HepG2 (cell line): ENCODE data around the gene LINGO3. TPM values are rescaled to one million over a fixed set of nuclear protein-coding genes. Genes with fewer than 3 reads are reported as not detected.
A peak's percentile ranks its signal among the peaks of the same experiment; 100 is the strongest.

Experiments
- EHMT2 ChIP-seq: fragments of 200-600 bp; sonication (generic); IDR thresholded peaks from 2 replicates; pipeline ENCODE4 v1.7.0; 2017; ENCODE audit warnings: antibody characterized with exemption, low read depth, low read length, borderline replicate concordance
- EZH2 ChIP-seq: conservative IDR thresholded peaks from 2 replicates; pipeline ENCODE4 v1.6.1; 2012; ENCODE audit warnings: mild to moderate bottlenecking, low read depth, low read length, moderate library complexity
- FOXO1 ChIP-seq: sonication (generic); formaldehyde crosslinking; IDR thresholded peaks from 2 replicates; pipeline ENCODE4 v1.4.0; 2020; ENCODE audit warnings: missing genetic modification reagents
- HMGA1 ChIP-seq: sonication (generic); formaldehyde crosslinking; conservative IDR thresholded peaks from 2 replicates; pipeline ENCODE4 v1.4.0; 2020; ENCODE audit warnings: missing genetic modification reagents
- HNRNPL ChIP-seq: fragments of 200-400 bp; formaldehyde crosslinking; IDR thresholded peaks from 2 replicates; pipeline ENCODE4 v1.6.1; 2017; ENCODE audit warnings: mild to moderate bottlenecking, low read depth, low read length
- ISL2 ChIP-seq: sonication (generic); formaldehyde crosslinking; IDR thresholded peaks from 2 replicates; pipeline ENCODE4 v1.5.0; 2020; ENCODE audit warnings: missing genetic modification reagents
- POLR2AphosphoS5 ChIP-seq: IDR thresholded peaks from 2 replicates; pipeline ENCODE4 v1.6.1; 2012; ENCODE audit warnings: low read depth, low read length
- SMAD3 ChIP-seq: sonication (generic); formaldehyde crosslinking; IDR thresholded peaks from 2 replicates; pipeline ENCODE4 v1.4.0; 2020; ENCODE audit warnings: missing genetic modification reagents
- SNAI1 ChIP-seq: sonication (generic); formaldehyde crosslinking; IDR thresholded peaks from 2 replicates; pipeline ENCODE4 v1.5.0; 2020; ENCODE audit warnings: mild to moderate bottlenecking, missing genetic modification reagents, borderline replicate concordance
- SP1 ChIP-seq, 2 experiments: fragments of 450-650 bp in 1 of 2; sonication (generic) in 1 of 2; formaldehyde crosslinking in 1 of 2; IDR thresholded peaks; 2 replicates each; pipeline versions ENCODE4 v1.4.0 to v1.6.1; 2016 to 2020; ENCODE audit warnings: missing genetic modification reagents in 1 of 2
- ZNF484 ChIP-seq: sonication (generic); formaldehyde crosslinking; IDR thresholded peaks from 2 replicates; pipeline ENCODE4 v1.5.1; 2020; ENCODE audit warnings: mild to moderate bottlenecking, low read depth, missing genetic modification reagents, borderline replicate concordance
- ZNF546 ChIP-seq: sonication (generic); formaldehyde crosslinking; conservative IDR thresholded peaks from 2 replicates; pipeline ENCODE4 v1.8.1; 2023; ENCODE audit warnings: mild to moderate bottlenecking, missing genetic modification reagents
- ZNF75D ChIP-seq: sonication (generic); formaldehyde crosslinking; IDR thresholded peaks from 2 replicates; pipeline ENCODE4 v1.8.1; 2023; ENCODE audit warnings: missing genetic modification reagents, mild to moderate bottlenecking, borderline replicate concordance
- ZNF790 ChIP-seq: sonication (generic); formaldehyde crosslinking; IDR thresholded peaks from 2 replicates; pipeline ENCODE4 v1.8.0; 2022; ENCODE audit warnings: missing genetic modification reagents, mild to moderate bottlenecking, borderline replicate concordance
- polyA plus RNA-seq, 8 experiments: library from polyadenylated mRNA; depleted of rRNA in 3 of 8; stranded (reverse) in 7 of 8; unstranded in 1 of 8; fragments of >200 nt; fragmentation: Illumina TruSeq in 4 of 8; extraction: Trizol in 4 of 8; gene quantifications; 2 replicates each; pipeline versions ENCODE4 v1.2.1 to v1.2.3, GENCODE V29; 2011 to 2016; ENCODE audit warnings: low read depth in 4 of 8, missing spikeins in 1 of 8, mixed read lengths in 1 of 8; ENCODE audit not compliant: insufficient read depth in 1 of 8
- total RNA-seq, 5 experiments: library from RNA; depleted of rRNA; stranded (reverse); fragments of >200 nt; fragmentation: Illumina TruSeq; extraction: Trizol; gene quantifications; 2 replicates each; pipeline ENCODE4 v1.2.3, GENCODE V29; 2016; ENCODE audit warnings: low read depth in 1 of 5
- TF ChIP-seq, protein P1 (sequence below): sonication (generic); formaldehyde crosslinking; IDR thresholded peaks from 2 replicates; pipeline ENCODE4 v1.4.0; 2020; ENCODE audit warnings: missing genetic modification reagents
- TF ChIP-seq, protein P2 (sequence below): sonication (generic); formaldehyde crosslinking; IDR thresholded peaks from 2 replicates; pipeline ENCODE4 v1.4.0; 2020; ENCODE audit warnings: mild to moderate bottlenecking, missing genetic modification reagents, borderline replicate concordance
- TF ChIP-seq, protein P3 (sequence below): sonication (generic); formaldehyde crosslinking; IDR thresholded peaks from 2 replicates; pipeline ENCODE4 v1.5.0; 2020; ENCODE audit warnings: missing genetic modification reagents, mild to moderate bottlenecking, borderline replicate concordance
- TF ChIP-seq, protein P4 (sequence below): sonication (generic); formaldehyde crosslinking; IDR thresholded peaks from 2 replicates; pipeline ENCODE4 v1.5.0; 2020; ENCODE audit warnings: mild to moderate bottlenecking, missing genetic modification reagents, moderate library complexity
- TF ChIP-seq, protein P5 (sequence below): sonication (generic); formaldehyde crosslinking; IDR thresholded peaks from 2 replicates; pipeline ENCODE4 v1.5.0; 2020; ENCODE audit warnings: missing genetic modification reagents
- TF ChIP-seq, protein P6 (sequence below): sonication (generic); formaldehyde crosslinking; IDR thresholded peaks from 2 replicates; pipeline ENCODE4 v1.5.0; 2020; ENCODE audit warnings: missing genetic modification reagents

LINGO3 gene
- total and polyA plus RNA-seq, 2 of the 13 experiments (the other 11 are each of a cell fraction or from before 2014, with no cell fraction given): not detected

DNA sequence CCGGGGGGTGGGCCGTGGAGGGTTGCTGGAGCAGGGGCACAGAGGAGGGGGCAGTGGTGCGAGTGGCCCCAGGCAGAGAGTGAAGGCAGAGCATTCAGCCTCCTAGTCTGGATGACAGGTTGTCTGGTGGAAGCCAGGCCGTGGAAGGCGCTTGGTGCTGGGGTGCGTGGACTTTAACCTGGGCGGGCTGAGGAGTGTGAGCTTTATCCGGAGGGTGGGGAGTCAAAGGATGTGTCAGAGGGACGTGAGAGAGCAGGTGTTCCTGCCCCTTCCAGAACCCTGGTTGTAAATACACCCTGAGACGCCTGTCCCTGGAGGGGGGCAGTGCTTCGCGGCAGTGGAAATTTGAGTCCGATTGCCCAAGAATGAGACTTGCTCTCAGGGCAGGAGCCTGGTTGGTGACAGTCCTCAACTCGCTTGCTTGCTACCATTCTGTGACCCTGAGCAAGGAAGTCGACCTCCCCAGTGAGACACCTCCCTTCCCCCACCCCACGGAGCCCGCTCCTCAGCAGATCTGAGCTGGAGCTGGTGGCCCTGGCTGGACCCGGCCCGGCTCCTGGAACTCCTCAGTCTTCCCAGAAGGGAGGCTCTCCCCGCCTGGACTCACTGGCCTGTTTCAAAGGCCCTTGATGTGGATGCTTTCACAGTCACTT, 22.8 kb upstream of the LINGO3 start (continued):
- TF ChIP-seq, protein P1, sequence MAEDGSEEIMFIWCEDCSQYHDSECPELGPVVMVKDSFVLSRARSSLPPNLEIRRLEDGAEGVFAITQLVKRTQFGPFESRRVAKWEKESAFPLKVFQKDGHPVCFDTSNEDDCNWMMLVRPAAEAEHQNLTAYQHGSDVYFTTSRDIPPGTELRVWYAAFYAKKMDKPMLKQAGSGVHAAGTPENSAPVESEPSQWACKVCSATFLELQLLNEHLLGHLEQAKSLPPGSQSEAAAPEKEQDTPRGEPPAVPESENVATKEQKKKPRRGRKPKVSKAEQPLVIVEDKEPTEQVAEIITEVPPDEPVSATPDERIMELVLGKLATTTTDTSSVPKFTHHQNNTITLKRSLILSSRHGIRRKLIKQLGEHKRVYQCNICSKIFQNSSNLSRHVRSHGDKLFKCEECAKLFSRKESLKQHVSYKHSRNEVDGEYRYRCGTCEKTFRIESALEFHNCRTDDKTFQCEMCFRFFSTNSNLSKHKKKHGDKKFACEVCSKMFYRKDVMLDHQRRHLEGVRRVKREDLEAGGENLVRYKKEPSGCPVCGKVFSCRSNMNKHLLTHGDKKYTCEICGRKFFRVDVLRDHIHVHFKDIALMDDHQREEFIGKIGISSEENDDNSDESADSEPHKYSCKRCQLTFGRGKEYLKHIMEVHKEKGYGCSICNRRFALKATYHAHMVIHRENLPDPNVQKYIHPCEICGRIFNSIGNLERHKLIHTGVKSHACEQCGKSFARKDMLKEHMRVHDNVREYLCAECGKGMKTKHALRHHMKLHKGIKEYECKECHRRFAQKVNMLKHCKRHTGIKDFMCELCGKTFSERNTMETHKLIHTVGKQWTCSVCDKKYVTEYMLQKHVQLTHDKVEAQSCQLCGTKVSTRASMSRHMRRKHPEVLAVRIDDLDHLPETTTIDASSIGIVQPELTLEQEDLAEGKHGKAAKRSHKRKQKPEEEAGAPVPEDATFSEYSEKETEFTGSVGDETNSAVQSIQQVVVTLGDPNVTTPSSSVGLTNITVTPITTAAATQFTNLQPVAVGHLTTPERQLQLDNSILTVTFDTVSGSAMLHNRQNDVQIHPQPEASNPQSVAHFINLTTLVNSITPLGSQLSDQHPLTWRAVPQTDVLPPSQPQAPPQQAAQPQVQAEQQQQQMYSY (CRISPR knock-in tag): no peak
- no peak for TF ChIP-seq SNAI1 (CRISPR knock-in tag)
- TF ChIP-seq, protein P2, sequence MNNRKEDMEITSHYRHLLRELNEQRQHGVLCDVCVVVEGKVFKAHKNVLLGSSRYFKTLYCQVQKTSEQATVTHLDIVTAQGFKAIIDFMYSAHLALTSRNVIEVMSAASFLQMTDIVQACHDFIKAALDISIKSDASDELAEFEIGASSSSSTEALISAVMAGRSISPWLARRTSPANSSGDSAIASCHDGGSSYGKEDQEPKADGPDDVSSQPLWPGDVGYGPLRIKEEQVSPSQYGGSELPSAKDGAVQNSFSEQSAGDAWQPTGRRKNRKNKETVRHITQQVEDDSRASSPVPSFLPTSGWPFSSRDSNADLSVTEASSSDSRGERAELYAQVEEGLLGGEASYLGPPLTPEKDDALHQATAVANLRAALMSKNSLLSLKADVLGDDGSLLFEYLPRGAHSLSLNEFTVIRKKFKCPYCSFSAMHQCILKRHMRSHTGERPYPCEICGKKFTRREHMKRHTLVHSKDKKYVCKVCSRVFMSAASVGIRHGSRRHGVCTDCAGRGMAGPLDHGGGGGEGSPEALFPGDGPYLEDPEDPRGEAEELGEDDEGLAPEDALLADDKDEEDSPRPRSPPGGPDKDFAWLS: no peak
- no peak for TF ChIP-seq ZNF546 (CRISPR knock-in tag)
- TF ChIP-seq EHMT2: no peak
- no peak for TF ChIP-seq HMGA1 (CRISPR knock-in tag)
- no peak for TF ChIP-seq SMAD3 (CRISPR knock-in tag)
- TF ChIP-seq ZNF75D (CRISPR knock-in tag): no peak
- TF ChIP-seq ZNF484 (CRISPR knock-in tag): no peak
- peak; percentile 63 for TF ChIP-seq POLR2AphosphoS5
- no peak for TF ChIP-seq ZNF790
- no peak for TF ChIP-seq SP1 (IDR thresholded peaks at IDR 0.05)
- TF ChIP-seq SP1 (CRISPR knock-in tag; IDR thresholded peaks at IDR 0.05): no peak
- TF ChIP-seq FOXO1 (CRISPR knock-in tag): no peak
- TF ChIP-seq ISL2 (CRISPR knock-in tag): 0 out of 2 replicates have a peak, but pooled peaks have one; percentile 37
- TF ChIP-seq HNRNPL: no peak
- TF ChIP-seq, protein P3, sequence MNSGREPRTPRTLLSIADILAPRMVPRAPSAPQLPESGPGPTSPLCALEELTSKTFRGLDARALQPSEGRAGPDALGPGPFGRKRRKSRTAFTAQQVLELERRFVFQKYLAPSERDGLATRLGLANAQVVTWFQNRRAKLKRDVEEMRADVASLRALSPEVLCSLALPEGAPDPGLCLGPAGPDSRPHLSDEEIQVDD (CRISPR knock-in tag): no peak
- TF ChIP-seq EZH2: no peak
- TF ChIP-seq, protein P4, sequence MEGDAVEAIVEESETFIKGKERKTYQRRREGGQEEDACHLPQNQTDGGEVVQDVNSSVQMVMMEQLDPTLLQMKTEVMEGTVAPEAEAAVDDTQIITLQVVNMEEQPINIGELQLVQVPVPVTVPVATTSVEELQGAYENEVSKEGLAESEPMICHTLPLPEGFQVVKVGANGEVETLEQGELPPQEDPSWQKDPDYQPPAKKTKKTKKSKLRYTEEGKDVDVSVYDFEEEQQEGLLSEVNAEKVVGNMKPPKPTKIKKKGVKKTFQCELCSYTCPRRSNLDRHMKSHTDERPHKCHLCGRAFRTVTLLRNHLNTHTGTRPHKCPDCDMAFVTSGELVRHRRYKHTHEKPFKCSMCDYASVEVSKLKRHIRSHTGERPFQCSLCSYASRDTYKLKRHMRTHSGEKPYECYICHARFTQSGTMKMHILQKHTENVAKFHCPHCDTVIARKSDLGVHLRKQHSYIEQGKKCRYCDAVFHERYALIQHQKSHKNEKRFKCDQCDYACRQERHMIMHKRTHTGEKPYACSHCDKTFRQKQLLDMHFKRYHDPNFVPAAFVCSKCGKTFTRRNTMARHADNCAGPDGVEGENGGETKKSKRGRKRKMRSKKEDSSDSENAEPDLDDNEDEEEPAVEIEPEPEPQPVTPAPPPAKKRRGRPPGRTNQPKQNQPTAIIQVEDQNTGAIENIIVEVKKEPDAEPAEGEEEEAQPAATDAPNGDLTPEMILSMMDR (CRISPR knock-in tag): peak; percentile 11; the same call in 1 of the 2 replicates
- TF ChIP-seq, protein P5, sequence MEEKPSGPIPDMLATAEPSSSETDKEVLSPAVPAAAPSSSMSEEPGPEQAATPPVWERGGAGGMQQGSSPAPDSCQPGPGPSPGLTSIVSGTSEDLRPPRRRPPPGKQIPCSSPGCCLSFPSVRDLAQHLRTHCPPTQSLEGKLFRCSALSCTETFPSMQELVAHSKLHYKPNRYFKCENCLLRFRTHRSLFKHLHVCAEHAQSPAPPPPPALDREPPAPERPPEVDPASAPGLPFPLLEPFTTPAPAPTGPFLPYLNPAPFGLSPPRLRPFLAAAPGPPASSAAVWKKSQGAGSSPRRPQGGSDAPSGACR: no peak
- TF ChIP-seq, protein P6, sequence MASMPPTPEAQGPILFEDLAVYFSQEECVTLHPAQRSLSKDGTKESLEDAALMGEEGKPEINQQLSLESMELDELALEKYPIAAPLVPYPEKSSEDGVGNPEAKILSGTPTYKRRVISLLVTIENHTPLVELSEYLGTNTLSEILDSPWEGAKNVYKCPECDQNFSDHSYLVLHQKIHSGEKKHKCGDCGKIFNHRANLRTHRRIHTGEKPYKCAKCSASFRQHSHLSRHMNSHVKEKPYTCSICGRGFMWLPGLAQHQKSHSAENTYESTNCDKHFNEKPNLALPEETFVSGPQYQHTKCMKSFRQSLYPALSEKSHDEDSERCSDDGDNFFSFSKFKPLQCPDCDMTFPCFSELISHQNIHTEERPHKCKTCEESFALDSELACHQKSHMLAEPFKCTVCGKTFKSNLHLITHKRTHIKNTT (CRISPR knock-in tag): no peak
